ENCODE results near the gene LMNA.

GRCh38 chr1:156073110-156073687 is 41.3 kb upstream of the LMNA start:
- TF ChIP-seq SMARCA5 (IDR thresholded peaks at IDR 0.05) (no peak), NRF1 (conservative IDR thresholded peaks at IDR 0.05; ENCODE audit: low read depth, low read length) (no peak), POLR2AphosphoS2 (IDR thresholded peaks at IDR 0.05; ENCODE audit: low read depth, low read length) (no peak), SMAD5 (IDR thresholded peaks at IDR 0.05; ENCODE audit: low read depth) (no peak), POLR2AphosphoS5 (IDR thresholded peaks at IDR 0.05; ENCODE audit: low read length) (no peak)
- TF ChIP-seq, protein P1, sequence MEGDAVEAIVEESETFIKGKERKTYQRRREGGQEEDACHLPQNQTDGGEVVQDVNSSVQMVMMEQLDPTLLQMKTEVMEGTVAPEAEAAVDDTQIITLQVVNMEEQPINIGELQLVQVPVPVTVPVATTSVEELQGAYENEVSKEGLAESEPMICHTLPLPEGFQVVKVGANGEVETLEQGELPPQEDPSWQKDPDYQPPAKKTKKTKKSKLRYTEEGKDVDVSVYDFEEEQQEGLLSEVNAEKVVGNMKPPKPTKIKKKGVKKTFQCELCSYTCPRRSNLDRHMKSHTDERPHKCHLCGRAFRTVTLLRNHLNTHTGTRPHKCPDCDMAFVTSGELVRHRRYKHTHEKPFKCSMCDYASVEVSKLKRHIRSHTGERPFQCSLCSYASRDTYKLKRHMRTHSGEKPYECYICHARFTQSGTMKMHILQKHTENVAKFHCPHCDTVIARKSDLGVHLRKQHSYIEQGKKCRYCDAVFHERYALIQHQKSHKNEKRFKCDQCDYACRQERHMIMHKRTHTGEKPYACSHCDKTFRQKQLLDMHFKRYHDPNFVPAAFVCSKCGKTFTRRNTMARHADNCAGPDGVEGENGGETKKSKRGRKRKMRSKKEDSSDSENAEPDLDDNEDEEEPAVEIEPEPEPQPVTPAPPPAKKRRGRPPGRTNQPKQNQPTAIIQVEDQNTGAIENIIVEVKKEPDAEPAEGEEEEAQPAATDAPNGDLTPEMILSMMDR (IDR thresholded peaks at IDR 0.05 in 2 of 3, conservative IDR thresholded peaks at IDR 0.05 in 1 of 3; ENCODE audit: control insufficient read depth in 2 of 3, extremely low read depth in 1 of 3, insufficient read depth in 1 of 3, low read depth in 3 of 3, low read length in 3 of 3), result no peak

Data from GM12878 (cell line).